H1 (cell line): ENCODE data around the gene DHCR24. TPM values are rescaled to one million over a fixed set of nuclear protein-coding genes. Genes with fewer than 3 reads are reported as not detected.

Experiments used
- CBX5 ChIP-seq: fragments of 300-800, 300-1000 bp; sonication (generic); IDR thresholded peaks from 2 replicates; pipeline ENCODE4 v1.7.1; 2016; ENCODE audit warnings: antibody characterized with exemption, low read length, low read depth
- CHD1 ChIP-seq: IDR thresholded peaks from 2 replicates; pipeline ENCODE4 v1.6.1; 2012; ENCODE audit warnings: low read depth, low read length, improper control_type of control experiment
- E2F6 ChIP-seq: IDR thresholded peaks from 2 replicates; pipeline ENCODE4 v1.6.1; 2012; ENCODE audit warnings: inconsistent platforms
- FOSL1 ChIP-seq: IDR thresholded peaks from 2 replicates; pipeline ENCODE4 v1.6.1; 2011; ENCODE audit warnings: mild to moderate bottlenecking, low read depth, low read length, moderate library complexity; ENCODE audit not compliant: insufficient read depth
- GABPA ChIP-seq: IDR thresholded peaks from 2 replicates; pipeline ENCODE4 v1.6.1; 2011; ENCODE audit warnings: mild to moderate bottlenecking, low read length, moderate library complexity, borderline replicate concordance; ENCODE audit not compliant: insufficient read depth
- GTF2F1 ChIP-seq: IDR thresholded peaks from 2 replicates; pipeline ENCODE4 v1.6.1; 2012; ENCODE audit warnings: low read depth, low read length, improper control_type of control experiment, borderline replicate concordance
- KDM1A ChIP-seq: fragments of 200-600, 300-600 bp; sonication (generic); IDR thresholded peaks from 2 replicates; pipeline ENCODE4 v1.7.1; 2016; ENCODE audit warnings: mild to moderate bottlenecking, low read length, borderline replicate concordance
- RFX5 ChIP-seq: IDR thresholded peaks from 2 replicates; pipeline ENCODE4 v1.6.1; 2011; ENCODE audit warnings: low read depth, low read length, improper control_type of control experiment, borderline replicate concordance
- RXRA ChIP-seq: IDR thresholded peaks from 2 replicates; pipeline ENCODE4 v1.6.1; 2011; ENCODE audit warnings: low read depth, mild to moderate bottlenecking, low read length, moderate library complexity; ENCODE audit not compliant: insufficient read depth
- SIN3A ChIP-seq, 2 experiments: IDR thresholded peaks in 1 of 2; conservative IDR thresholded peaks in 1 of 2; 2 replicates each; pipeline ENCODE4 v1.6.1; 2011 to 2012; ENCODE audit warnings: low read length in 2 of 2, improper control_type of control experiment in 1 of 2, low read depth in 1 of 2, mild to moderate bottlenecking in 1 of 2
- SIRT6 ChIP-seq: IDR thresholded peaks from one replicate; pipeline ENCODE4 v1.7.1; 2012; ENCODE audit warnings: low read length, inconsistent platforms
- SP4 ChIP-seq: IDR thresholded peaks from 2 replicates; pipeline ENCODE4 v1.6.1; 2012; ENCODE audit warnings: low read length, inconsistent platforms
- SRF ChIP-seq: IDR thresholded peaks from 2 replicates; pipeline ENCODE4 v1.6.1; 2011; ENCODE audit warnings: mild to moderate bottlenecking, low read depth, low read length, moderate library complexity
- TAF1 ChIP-seq: IDR thresholded peaks from 2 replicates; pipeline ENCODE4 v1.6.1; 2011; ENCODE audit warnings: mild to moderate bottlenecking, low read depth, low read length
- TAF7 ChIP-seq: optimal IDR thresholded peaks from 2 replicates; pipeline ENCODE3; 2011; ENCODE audit warnings: low read depth, mild to moderate bottlenecking, inconsistent platforms, low read length, moderate library complexity, borderline replicate concordance
- TEAD4 ChIP-seq: IDR thresholded peaks from 2 replicates; pipeline ENCODE4 v1.6.1; 2012; ENCODE audit warnings: low read depth, low read length, inconsistent platforms, mixed read lengths
- polyA plus RNA-seq, 7 experiments: library from polyadenylated mRNA; depleted of rRNA in 3 of 7; stranded (reverse) in 5 of 7; unstranded in 2 of 7; fragments of >200 nt in 5 of 7; fragments of 200-250 nt in 2 of 7; gene quantifications; 1 replicate in 5 of 7; 2 replicates in 1 of 7; 4 replicates in 1 of 7; pipeline versions ENCODE4 v1.2.1 to v1.2.3, GENCODE V29; 2011 to 2013; ENCODE audit warnings: missing spikeins in 2 of 7, mixed read lengths in 2 of 7
- total RNA-seq: library from RNA; stranded (reverse); fragmentation: NEBNext Ultra II Directional; extraction: Animal tissue kit (Norgen Biotek cat#: 25700); gene quantifications from 2 replicates; pipeline ENCODE4 v1.2.1, GENCODE V29; 2021
- TF ChIP-seq, protein P1 (sequence below): IDR thresholded peaks from 2 replicates; pipeline ENCODE4 v1.6.1; 2012; ENCODE audit warnings: low read length, inconsistent platforms
- TF ChIP-seq, protein P2 (sequence below), 3 experiments: IDR thresholded peaks; 1 replicate in 2 of 3; 2 replicates in 1 of 3; pipeline versions ENCODE4 v1.5.1 to v1.6.1; 2011; ENCODE audit warnings: low read length in 3 of 3, mild to moderate bottlenecking in 3 of 3, inconsistent platforms in 2 of 3, low read depth in 1 of 3, moderate library complexity in 1 of 3; ENCODE audit not compliant: insufficient read depth in 1 of 3; ENCODE audit errors: control extremely low read depth in 1 of 3

Gene DHCR24
- total and polyA plus RNA-seq, 2 of the 8 experiments (the other 6 are each of a cell fraction or from before 2014, with no cell fraction given): 370 to 419 TPM

DNA sequence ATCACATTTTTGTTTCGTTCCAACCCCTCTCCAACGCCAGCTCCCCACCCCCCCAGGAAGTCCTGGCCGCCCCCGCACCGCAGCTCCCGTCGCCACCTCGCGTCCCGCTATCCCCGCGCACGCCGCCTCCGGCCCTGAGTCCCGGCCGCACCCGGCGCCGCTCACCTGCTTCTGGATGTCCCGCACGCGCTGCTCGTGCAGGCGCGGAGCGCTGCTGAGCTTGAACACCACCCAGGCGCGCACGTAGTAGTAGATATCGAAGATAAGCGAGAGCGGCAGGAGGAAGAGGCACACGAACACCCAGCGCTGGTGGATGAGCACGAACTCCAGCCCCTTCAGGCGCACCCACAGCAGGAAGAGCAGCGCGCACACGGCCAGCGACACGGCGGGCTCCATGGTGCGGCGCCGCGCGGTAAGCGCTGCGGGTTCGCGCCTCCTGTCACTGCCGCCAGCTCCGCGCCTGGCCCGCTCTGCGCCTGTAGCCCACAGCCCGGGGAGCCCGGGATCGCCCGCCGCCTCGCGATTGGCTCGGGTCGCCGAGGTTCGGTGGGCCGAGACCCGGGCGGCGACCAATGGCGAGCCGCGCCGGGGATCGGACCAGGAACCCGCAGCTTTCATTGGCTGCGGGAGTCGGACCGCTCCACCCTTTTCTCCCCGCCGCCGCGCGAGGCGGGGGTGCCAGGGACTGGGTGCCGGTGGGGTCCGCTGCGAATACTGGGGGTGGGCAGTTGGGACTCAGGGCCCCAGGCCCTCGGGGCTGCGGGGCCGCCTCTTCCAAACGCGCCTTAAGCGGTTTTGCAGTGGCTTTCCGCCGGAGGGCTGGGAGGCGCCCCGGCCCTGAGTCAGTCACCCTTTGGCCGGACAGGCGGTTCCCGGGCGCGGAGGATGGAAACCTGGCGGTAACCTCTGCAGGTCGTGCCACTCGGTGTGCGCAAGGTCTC is at the start of gene DHCR24 (continued):
- TF ChIP-seq CBX5: no peak
- no peak for TF ChIP-seq GTF2F1
- peak; percentile 68; the same call in 1 of the 2 replicates for TF ChIP-seq TAF1
- peak in 1 of 2 experiments; percentile 39; a peak in 2 of 4 replicates for TF ChIP-seq SIN3A (conservative IDR thresholded peaks at IDR 0.05 in 1 of 2, IDR thresholded peaks at IDR 0.05 in 1 of 2; ENCODE audit: low read depth in 1 of 2, low read length in 2 of 2)
- TF ChIP-seq RXRA: no peak
- TF ChIP-seq SRF: no peak
- TF ChIP-seq, protein P1, sequence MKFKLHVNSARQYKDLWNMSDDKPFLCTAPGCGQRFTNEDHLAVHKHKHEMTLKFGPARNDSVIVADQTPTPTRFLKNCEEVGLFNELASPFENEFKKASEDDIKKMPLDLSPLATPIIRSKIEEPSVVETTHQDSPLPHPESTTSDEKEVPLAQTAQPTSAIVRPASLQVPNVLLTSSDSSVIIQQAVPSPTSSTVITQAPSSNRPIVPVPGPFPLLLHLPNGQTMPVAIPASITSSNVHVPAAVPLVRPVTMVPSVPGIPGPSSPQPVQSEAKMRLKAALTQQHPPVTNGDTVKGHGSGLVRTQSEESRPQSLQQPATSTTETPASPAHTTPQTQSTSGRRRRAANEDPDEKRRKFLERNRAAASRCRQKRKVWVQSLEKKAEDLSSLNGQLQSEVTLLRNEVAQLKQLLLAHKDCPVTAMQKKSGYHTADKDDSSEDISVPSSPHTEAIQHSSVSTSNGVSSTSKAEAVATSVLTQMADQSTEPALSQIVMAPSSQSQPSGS: peak; percentile 84
- TF ChIP-seq E2F6: peak; percentile 39
- TF ChIP-seq FOSL1: no peak
- TF ChIP-seq, protein P2, sequence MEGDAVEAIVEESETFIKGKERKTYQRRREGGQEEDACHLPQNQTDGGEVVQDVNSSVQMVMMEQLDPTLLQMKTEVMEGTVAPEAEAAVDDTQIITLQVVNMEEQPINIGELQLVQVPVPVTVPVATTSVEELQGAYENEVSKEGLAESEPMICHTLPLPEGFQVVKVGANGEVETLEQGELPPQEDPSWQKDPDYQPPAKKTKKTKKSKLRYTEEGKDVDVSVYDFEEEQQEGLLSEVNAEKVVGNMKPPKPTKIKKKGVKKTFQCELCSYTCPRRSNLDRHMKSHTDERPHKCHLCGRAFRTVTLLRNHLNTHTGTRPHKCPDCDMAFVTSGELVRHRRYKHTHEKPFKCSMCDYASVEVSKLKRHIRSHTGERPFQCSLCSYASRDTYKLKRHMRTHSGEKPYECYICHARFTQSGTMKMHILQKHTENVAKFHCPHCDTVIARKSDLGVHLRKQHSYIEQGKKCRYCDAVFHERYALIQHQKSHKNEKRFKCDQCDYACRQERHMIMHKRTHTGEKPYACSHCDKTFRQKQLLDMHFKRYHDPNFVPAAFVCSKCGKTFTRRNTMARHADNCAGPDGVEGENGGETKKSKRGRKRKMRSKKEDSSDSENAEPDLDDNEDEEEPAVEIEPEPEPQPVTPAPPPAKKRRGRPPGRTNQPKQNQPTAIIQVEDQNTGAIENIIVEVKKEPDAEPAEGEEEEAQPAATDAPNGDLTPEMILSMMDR (IDR thresholded peaks at IDR 0.05; ENCODE audit: control extremely low read depth in 1 of 3, insufficient read depth in 1 of 3, low read depth in 1 of 3, low read length in 3 of 3): no peak
- no peak for TF ChIP-seq CHD1
- no peak for TF ChIP-seq RFX5
- no peak for TF ChIP-seq TEAD4
- no peak for TF ChIP-seq SP4
- no peak for TF ChIP-seq GABPA
- no peak for TF ChIP-seq SIRT6
- TF ChIP-seq KDM1A: no peak
- peak; percentile 74 for TF ChIP-seq TAF7
